NB4 (cell line): ENCODE data around the gene KLF3.

Experiments
- CTCF ChIP-seq: IDR thresholded peaks from one replicate; pipeline ENCODE4 v1.5.1; 2012; ENCODE audit warnings: low read depth, low read length
- MAX ChIP-seq: IDR thresholded peaks from 2 replicates; pipeline ENCODE4 v1.6.1; 2011; ENCODE audit warnings: low read depth, low read length
- MYC ChIP-seq: IDR thresholded peaks from 2 replicates; pipeline ENCODE4 v1.6.1; 2011; ENCODE audit warnings: low read depth, low read length
- POLR2A ChIP-seq: IDR thresholded peaks from 2 replicates; pipeline ENCODE4 v1.6.1; 2011; ENCODE audit warnings: mild to moderate bottlenecking; ENCODE audit not compliant: insufficient read length; ENCODE audit errors: extremely low read depth

GRCh38 chr4:38723726-38724474 is 59.9 kb downstream of the KLF3 start:
- no peak for TF ChIP-seq CTCF
- TF ChIP-seq MAX = no peak
- TF ChIP-seq POLR2A = no peak
- TF ChIP-seq MYC = no peak
